ENCODE measurements around the gene DR1.
"Not testable (repeated sequence)": the region's sequence is repeated elsewhere in the genome, so short reads cannot be mapped to it uniquely, and the experiment has no call there.

DR1 gene

DNA sequence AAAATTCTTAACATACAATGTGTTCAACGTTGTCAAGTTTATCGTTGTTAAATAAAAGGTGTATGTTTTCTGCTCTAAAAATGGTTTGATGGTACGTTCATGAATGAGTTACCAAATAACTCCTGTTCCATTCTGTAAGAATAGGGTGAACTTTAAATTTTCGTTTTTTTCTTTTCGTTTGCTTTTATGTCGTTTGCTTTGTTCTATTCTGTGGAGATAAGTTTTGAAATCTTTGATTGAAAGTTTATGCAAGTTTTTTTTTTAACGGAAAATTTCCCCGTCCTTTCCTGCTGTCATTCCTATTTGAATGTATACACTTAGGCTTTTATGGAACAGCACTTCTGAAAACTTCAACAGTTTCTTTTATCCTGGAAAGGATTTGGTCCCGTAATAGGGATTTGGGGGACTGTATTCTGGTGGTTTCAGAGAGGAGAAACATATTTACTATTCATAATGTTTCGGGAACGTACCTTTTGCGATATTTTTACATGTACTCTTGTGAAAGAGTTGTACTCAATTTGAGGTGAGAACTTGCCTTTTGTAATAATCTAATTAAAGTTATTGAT lies 1.7 kb downstream of the DR1 start:
- peak overlapping the region; percentile 78 for H3K4me3 ChIP-seq (ENCODE audit: low read depth, low read length)
- TF ChIP-seq, protein P1, sequence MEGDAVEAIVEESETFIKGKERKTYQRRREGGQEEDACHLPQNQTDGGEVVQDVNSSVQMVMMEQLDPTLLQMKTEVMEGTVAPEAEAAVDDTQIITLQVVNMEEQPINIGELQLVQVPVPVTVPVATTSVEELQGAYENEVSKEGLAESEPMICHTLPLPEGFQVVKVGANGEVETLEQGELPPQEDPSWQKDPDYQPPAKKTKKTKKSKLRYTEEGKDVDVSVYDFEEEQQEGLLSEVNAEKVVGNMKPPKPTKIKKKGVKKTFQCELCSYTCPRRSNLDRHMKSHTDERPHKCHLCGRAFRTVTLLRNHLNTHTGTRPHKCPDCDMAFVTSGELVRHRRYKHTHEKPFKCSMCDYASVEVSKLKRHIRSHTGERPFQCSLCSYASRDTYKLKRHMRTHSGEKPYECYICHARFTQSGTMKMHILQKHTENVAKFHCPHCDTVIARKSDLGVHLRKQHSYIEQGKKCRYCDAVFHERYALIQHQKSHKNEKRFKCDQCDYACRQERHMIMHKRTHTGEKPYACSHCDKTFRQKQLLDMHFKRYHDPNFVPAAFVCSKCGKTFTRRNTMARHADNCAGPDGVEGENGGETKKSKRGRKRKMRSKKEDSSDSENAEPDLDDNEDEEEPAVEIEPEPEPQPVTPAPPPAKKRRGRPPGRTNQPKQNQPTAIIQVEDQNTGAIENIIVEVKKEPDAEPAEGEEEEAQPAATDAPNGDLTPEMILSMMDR (IDR thresholded peaks at IDR 0.05; ENCODE audit: low read depth, low read length): no peak
- in situ Hi-C loops (cut with HindIII; ENCODE audit: low sequenced_read_pairs): no loop called here
- no peak for DNase-seq (ENCODE audit: low read depth, low spot score)

DNA sequence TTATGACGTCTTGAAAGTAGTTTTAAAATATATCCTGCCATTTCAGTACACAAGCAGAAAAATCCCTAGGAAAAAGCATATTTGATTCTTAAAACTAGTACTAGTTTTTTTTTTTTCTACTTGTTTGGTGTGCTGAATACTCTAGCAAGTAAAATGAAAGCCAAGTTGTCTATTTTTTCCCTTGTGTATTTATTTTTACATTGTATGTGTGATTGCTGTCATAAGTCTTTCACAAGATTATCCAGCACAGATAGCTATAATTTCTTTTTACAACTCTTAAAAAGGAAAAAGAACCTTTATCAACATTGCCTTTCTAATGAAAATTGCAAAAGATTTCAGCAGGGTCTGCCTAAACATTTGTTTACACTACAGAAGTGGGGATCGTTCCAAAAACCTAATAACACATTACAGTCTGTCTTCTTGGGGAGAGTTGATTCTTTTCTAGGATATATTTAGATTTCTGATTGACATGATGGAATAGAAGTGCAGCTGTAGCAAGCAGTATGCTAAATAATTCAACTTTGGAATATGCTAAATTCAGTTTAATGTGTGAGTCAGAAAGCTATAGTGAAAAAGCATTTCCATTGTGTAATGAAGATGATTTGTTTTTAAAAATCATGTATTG lies 2.5 kb downstream of the DR1 start:
- DNase-seq (ENCODE audit: low read depth, low spot score): no peak
- in situ Hi-C loops (cut with HindIII; ENCODE audit: low sequenced_read_pairs): no loop called here
- H3K4me3 ChIP-seq (ENCODE audit: low read depth, low read length): peak overlapping the region; percentile 78
- TF ChIP-seq, protein P1 (IDR thresholded peaks at IDR 0.05; ENCODE audit: low read depth, low read length): no peak

DNA sequence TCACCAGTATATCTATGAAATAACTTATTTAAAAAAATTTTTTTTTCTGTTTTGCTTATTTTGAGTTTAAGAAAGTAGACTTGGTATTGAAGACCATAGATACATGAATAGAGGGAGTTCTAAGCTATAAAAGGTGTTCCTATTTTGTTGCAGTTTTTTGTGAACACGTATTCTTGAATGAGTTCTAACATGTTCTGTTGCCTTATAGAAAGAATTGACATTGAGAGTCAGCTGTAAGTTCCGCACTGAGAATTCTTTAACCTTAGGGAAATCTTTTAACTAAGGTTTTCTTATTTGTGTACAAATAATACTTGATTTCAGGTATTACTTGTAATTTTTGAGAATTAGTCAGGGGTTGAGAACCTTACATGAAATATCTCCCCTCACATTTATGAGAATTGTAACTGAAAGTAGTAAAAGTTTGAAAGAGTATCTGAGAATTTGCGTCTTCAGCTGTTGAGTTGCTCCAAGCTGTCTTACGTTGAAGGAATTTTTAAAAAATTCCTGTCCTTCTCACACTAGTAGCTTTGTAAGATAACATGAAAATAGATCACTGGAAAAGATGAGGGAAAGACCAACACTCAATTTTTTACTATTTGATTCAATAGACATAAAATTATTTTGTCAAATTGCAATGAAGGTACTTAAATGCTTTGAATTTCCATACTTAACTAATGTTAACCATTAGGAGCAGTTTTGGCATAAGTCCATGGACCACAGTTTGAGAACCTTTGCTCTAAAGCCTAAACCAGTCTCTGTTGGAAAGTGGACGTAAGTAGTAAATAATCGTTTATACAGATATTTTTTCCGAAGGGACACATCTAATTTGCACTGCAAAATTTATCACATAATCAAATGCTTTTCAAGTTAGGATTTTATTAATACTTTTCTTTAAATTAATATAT lies 3.8 kb downstream of the DR1 start:
- DNase-seq (ENCODE audit: low read depth, low spot score): peak; percentile 30
- TF ChIP-seq, protein P1 (IDR thresholded peaks at IDR 0.05; ENCODE audit: low read depth, low read length): no peak
- peak overlapping the region; percentile 12 for H3K4me3 ChIP-seq (ENCODE audit: low read depth, low read length)
- in situ Hi-C loops (cut with HindIII; ENCODE audit: low sequenced_read_pairs): no loop called here

DNA sequence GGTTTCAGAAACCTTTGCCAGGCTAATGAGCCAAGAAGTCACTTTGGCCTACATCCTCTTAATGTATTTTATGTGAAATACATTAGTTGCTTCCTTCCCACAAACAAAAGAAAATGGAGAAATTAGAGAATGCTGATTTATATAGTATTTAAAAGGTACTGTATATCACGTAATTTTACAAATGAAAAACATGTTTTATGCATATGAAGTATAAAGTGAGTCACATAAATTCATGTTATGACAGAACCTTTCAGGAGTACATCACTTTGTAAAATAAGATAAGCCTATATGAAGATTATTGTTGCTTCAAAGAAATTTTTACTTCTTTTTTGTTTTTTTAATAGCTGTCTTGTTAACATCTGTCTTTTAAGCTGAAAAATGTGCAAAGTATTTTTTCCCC lies 4.6 kb downstream of the DR1 start:
- no peak overlapping the region for H3K4me3 ChIP-seq (ENCODE audit: low read depth, low read length)
- no peak for DNase-seq (ENCODE audit: low read depth, low spot score)
- TF ChIP-seq, protein P1 (IDR thresholded peaks at IDR 0.05; ENCODE audit: low read depth, low read length): no peak
- in situ Hi-C loops (cut with HindIII; ENCODE audit: low sequenced_read_pairs): no loop called here

DNA sequence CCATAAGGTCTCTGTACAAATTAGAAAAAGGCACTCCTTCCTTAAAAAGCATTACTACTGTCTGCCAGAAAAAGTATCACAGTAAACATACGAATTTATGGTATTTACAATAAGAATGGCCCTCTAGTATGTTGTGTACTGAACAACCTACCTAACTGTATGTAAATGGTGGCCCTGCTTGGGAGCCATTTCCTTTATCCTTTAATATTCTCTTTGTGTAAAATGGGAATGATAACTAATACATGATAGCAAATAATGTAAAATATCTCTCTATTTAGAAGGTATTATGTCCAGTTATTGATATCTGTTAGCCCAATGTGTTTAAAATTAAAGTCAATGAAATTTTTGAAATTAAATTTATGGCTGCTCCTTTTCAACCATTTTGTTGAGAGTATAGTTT lies 5.2 kb downstream of the DR1 start:
- TF ChIP-seq, protein P1 (IDR thresholded peaks at IDR 0.05; ENCODE audit: low read depth, low read length): no peak
- in situ Hi-C loops (cut with HindIII; ENCODE audit: low sequenced_read_pairs): no loop called here
- no peak overlapping the region for H3K4me3 ChIP-seq (ENCODE audit: low read depth, low read length)
- DNase-seq (ENCODE audit: low read depth, low spot score): no peak

DNA sequence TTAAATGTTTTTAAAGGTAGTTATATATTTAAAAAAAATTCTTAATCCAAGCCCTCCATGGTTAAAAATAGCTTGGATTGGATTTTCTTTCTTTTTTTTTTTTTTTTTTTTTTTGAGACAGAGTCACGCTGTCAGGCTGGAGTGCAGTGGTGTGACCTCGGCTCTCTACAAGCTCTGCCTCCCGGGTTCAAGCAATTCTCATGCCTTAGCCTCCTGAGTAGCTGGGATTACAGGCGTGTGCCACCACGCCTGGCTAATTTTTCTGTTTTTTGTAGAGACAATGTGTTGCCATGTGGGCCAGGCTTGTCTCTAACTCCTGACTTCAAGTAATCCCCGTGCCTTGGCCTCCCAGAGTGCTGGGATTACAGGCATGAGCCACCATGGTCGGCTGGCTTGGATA lies 5.6 kb downstream of the DR1 start:
- in situ Hi-C loops (cut with HindIII; ENCODE audit: low sequenced_read_pairs); DNase-seq (ENCODE audit: low read depth, low spot score): not testable (repeated sequence)

DNA sequence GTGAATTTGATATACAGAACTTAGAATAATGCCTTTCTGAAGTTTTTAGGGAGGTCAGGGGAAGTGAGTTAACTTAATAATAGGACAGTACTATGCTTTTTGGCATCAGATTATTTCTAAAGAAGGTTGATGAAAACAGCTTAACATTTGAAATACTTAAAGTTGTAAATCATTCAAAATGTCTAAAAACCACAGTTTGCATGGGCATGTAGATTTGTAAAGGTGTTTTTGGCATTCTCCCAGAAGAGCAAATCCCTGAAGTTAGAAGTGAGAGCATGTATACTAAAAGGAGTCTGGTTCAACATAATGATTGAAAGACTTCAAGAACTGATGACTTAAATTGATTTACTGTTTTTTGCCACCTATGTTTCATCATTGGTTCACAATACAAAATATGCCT lies 6.7 kb downstream of the DR1 start:
- no peak for DNase-seq (ENCODE audit: low read depth, low spot score)
- TF ChIP-seq, protein P1 (IDR thresholded peaks at IDR 0.05; ENCODE audit: low read depth, low read length): no peak
- in situ Hi-C loops (cut with HindIII; ENCODE audit: low sequenced_read_pairs): no loop called here
- no peak overlapping the region for H3K4me3 ChIP-seq (ENCODE audit: low read depth, low read length)

More for the DNA sequence above, 5.6 kb downstream of the DR1 start:
- not testable (repeated sequence) for H3K4me3 ChIP-seq (ENCODE audit: low read depth, low read length)

All from astrocyte of the spinal cord (primary cell).